Rectal smooth muscle tissue (tissue), 1 donor: ENCODE data around the gene ETNPPL.
"Not testable (repeated sequence)": the region's sequence is repeated elsewhere in the genome, so short reads cannot be mapped to it uniquely, and the experiment has no call there.

ENCODE experiments used
- H3K27ac ChIP-seq: one replicate; pipeline ENCODE4 v1.7.0; 2013; ENCODE audit warnings: low read depth, low read length, inconsistent platforms
- H3K27me3 ChIP-seq: one replicate; pipeline ENCODE4 v1.7.0; 2013; ENCODE audit warnings: low read length; ENCODE audit not compliant: control insufficient read depth, insufficient read depth
- H3K36me3 ChIP-seq: one replicate; pipeline ENCODE4 v1.7.0; 2013; ENCODE audit warnings: low read length; ENCODE audit not compliant: control insufficient read depth, insufficient read depth
- H3K4me1 ChIP-seq: one replicate; pipeline ENCODE4 v1.7.0; 2013; ENCODE audit warnings: low read length; ENCODE audit not compliant: control insufficient read depth, insufficient read depth
- H3K4me3 ChIP-seq: one replicate; pipeline ENCODE4 v1.7.0; 2013; ENCODE audit warnings: low read length
- H3K9ac ChIP-seq: one replicate; pipeline ENCODE4 v1.7.0; 2013; ENCODE audit warnings: low read length

The ETNPPL gene

GRCh38 chr4:108746511-108746910, 16.3 kb downstream of the ETNPPL start:
- no peak overlapping the region for H3K4me3 ChIP-seq
- peaks cover 3% of the 10 kb centered on the region for H3K27me3 ChIP-seq
- no peaks in the 10 kb centered on the region for H3K36me3 ChIP-seq
- H3K4me1 ChIP-seq, result no peaks in the 10 kb centered on the region
- no peak overlapping the region for H3K27ac ChIP-seq
- H3K9ac ChIP-seq, result no peak overlapping the region

DNA sequence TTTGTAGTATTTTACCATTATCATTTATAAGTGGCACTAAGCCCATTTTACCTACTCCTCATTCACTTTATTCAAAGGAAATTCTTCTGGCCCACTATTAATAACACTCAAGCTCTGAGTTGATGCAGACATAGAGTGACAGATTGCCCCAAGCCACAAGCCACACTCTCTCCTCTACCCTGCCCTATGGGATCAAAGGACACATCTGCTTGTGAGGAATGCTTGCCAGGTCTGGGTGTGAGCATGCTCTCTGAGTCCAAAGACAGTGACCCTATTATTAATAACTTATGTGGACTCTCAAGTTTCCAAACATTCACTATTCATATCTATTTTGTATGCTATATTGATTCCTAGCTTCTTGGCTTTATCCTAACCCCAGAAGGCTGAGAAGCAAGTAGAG, 18.5 kb downstream of the ETNPPL start:
- no peak overlapping the region for H3K4me3 ChIP-seq
- no peaks in the 10 kb centered on the region for H3K27me3 ChIP-seq
- no peak overlapping the region for H3K27ac ChIP-seq
- H3K4me1 ChIP-seq, result no peaks in the 10 kb centered on the region
- no peak overlapping the region for H3K9ac ChIP-seq
- no peaks in the 10 kb centered on the region for H3K36me3 ChIP-seq

DNA sequence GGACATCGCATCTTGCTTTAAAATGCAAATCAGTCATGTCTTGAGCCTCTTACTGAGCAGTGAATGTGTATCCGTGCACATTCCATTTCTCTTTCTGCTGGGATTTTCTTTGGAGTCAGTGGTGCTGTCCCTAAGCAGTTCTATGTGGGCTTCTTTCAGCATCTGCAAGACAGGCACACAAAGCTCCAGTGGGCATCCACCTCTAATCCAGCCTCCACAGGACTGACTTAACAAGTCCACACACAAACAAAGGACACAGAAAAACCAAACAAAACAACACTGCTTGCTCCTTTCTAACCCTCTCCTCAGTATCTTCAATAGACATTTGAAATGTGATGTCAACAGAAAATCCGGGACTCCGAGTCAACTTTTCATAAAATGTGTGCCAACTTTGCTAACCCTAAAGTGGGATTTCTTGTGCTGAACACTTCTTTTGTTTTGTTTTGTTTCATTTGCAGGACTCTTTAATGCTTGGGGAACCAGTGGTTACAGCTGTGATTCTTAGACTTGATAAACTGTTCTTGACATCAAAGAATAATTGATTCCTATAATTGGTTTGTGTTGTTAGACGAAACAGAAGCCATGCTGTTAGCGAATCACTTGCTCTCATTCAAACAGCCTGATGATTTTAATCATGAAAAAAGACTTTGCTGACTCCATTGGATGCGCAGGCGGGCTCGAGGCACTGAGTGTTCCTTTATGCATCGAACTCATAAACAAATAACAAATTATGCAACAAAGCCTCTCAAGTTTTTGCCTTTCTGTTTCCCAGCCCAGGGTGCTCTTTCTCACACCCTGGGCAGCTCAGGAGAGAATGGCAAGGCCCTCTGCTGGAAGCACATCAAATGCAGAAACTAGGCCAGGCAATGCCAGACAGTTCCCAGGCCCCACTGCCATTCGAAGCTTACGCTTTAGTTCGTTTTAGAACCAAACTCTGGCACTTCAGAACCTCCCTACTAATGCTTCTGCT, 20.1 kb downstream of the ETNPPL start:
- Histone ChIP-seq H3K9ac (no peak overlapping the region), H3K4me3 (no peak overlapping the region), H3K27me3 (no peaks in the 10 kb centered on the region), H3K36me3 (no peaks in the 10 kb centered on the region), H3K27ac (no peak overlapping the region), H3K4me1 (no peaks in the 10 kb centered on the region)

GRCh38 chr4:108738003-108738706, 24.7 kb downstream of the ETNPPL start:
- no peaks in the 10 kb centered on the region for H3K4me1 ChIP-seq
- H3K4me3 ChIP-seq, result no peak overlapping the region
- no peaks in the 10 kb centered on the region for H3K27me3 ChIP-seq
- no peaks in the 10 kb centered on the region for H3K36me3 ChIP-seq
- H3K27ac ChIP-seq, result no peak overlapping the region
- no peak overlapping the region for H3K9ac ChIP-seq

GRCh38 chr4:108731006-108731405, 31.8 kb downstream of the ETNPPL start:
- H3K36me3 ChIP-seq, result no peaks in the 10 kb centered on the region
- no peaks in the 10 kb centered on the region for H3K4me1 ChIP-seq
- H3K27me3 ChIP-seq, result no peaks in the 10 kb centered on the region
- no peak overlapping the region for H3K27ac ChIP-seq
- no peak overlapping the region for H3K4me3 ChIP-seq
- H3K9ac ChIP-seq, result no peak overlapping the region

DNA sequence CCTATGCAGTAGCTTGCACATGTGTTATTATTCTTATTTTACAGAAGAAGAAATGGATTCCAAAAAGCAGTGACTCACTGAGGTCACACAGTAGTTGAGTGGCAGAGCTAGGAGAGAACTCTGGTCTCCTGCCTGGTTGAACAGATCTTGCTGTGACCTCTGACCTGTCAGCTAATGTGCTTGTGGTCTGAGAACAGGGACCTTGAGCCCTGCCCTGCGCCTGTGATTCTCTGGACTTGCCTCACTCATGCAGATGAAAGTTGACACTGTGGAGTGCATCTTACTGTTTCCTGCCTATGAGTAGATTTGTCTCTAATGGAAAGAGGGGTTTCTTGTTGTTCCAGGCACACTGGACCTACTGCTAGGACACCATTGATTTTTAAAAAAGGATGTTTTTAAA, 32.3 kb downstream of the ETNPPL start:
- no peaks in the 10 kb centered on the region for H3K27me3 ChIP-seq
- no peaks in the 10 kb centered on the region for H3K4me1 ChIP-seq
- no peak overlapping the region for H3K27ac ChIP-seq
- H3K4me3 ChIP-seq, result no peak overlapping the region
- no peak overlapping the region for H3K9ac ChIP-seq
- no peaks in the 10 kb centered on the region for H3K36me3 ChIP-seq

- Histone ChIP-seq H3K27me3 (no peaks in the 10 kb centered on the region), H3K27ac (no peak overlapping the region), H3K9ac (no peak overlapping the region), H3K36me3 (no peaks in the 10 kb centered on the region), H3K4me1 (no peaks in the 10 kb centered on the region), H3K4me3 (no peak overlapping the region)
Observed at GRCh38 chr4:108729731-108730130, 33.1 kb downstream of the ETNPPL start.

GRCh38 chr4:108725457-108725856, 37.4 kb downstream of the ETNPPL start:
- Histone ChIP-seq H3K9ac (no peak overlapping the region), H3K27me3 (no peaks in the 10 kb centered on the region), H3K4me3 (no peak overlapping the region), H3K4me1 (no peaks in the 10 kb centered on the region), H3K36me3 (no peaks in the 10 kb centered on the region), H3K27ac (no peak overlapping the region)

DNA sequence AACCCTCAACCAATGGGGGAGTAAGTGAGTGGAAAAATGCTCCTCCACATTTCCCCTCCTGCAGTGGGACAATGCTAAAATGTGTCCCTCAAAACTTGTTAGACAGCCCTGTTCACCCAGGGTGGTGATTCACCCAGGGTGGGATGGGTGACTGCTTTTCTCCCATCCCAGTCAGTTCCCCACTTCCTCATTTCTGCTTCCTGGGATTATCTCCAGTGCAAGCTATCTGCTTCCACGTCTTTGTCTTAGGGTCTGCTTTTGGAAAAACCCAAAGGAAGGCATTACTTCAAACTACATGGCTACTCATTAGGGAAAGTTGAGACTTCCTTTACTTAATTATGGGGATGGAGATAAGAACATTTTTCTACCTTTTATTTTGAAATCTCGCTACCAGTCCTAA, 45.5 kb downstream of the ETNPPL start:
- Histone ChIP-seq H3K36me3 (no peaks in the 10 kb centered on the region), H3K4me3 (no peak overlapping the region), H3K27me3 (no peaks in the 10 kb centered on the region), H3K27ac (no peak overlapping the region), H3K9ac (no peak overlapping the region), H3K4me1 (no peaks in the 10 kb centered on the region)

GRCh38 chr4:108716340-108716739, 46.5 kb downstream of the ETNPPL start:
- Histone ChIP-seq H3K27me3 (no peaks in the 10 kb centered on the region), H3K4me3 (no peak overlapping the region), H3K9ac (no peak overlapping the region), H3K36me3 (no peaks in the 10 kb centered on the region), H3K4me1 (no peaks in the 10 kb centered on the region), H3K27ac (no peak overlapping the region)

GRCh38 chr4:108714880-108715279, 48.0 kb downstream of the ETNPPL start:
- H3K4me3 ChIP-seq, result no peak overlapping the region
- no peak overlapping the region for H3K9ac ChIP-seq
- H3K4me1 ChIP-seq, result no peaks in the 10 kb centered on the region
- H3K27me3 ChIP-seq, result no peaks in the 10 kb centered on the region
- no peaks in the 10 kb centered on the region for H3K36me3 ChIP-seq
- no peak overlapping the region for H3K27ac ChIP-seq

GRCh38 chr4:108710578-108710977, 52.3 kb downstream of the ETNPPL start:
- H3K27ac ChIP-seq, result not testable (repeated sequence)

More at GRCh38 chr4:108710578-108710977, 52.3 kb downstream of the ETNPPL start:
- not testable (repeated sequence) for H3K4me1 ChIP-seq, H3K9ac ChIP-seq, H3K4me3 ChIP-seq, H3K27me3 ChIP-seq, H3K36me3 ChIP-seq
